HG02759 (cell line): ENCODE measurements around the gene GDPD2.
A peak's percentile ranks its signal among the peaks of the same experiment; 100 is the strongest.
"Not testable (repeated sequence)": the region's sequence is repeated elsewhere in the genome, so short reads cannot be mapped to it uniquely, and the experiment has no call there.

Experiments
- ATAC-seq: cut with Tn5 transposase; IDR thresholded peaks from one replicate; pipeline ENCODE4 v1.9.1; 2021; ENCODE audit warnings: mild to moderate bottlenecking, moderate library complexity; ENCODE audit not compliant: unreplicated experiment

Gene GDPD2

DNA sequence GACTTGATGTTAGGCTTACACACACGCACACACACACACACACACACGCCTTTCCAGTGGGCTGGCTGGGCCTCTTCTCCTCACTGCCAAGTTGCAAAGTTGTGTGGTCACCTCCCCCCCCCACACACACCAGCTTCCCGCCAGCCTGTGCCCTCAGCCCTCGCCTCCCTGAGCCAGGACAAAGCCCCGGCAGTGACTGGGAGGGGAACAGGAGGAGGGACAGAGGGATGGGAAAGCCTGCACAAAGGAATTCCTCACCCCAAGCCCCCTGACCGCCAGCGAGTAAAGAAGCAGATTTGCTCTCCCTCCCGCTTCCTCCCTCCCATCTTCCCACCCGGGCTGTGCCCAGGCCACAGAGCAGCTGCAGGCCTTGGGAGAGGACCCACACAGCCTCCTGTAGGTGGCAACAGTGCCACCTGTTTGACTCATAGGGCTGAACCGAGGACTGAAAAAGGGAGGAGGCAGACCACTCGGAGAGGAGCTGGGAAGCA, at the start of gene GDPD2:
GDPD2 (plus strand) TSS at position 464 of the 491 bp plus-strand sequence. CDS start 1,671 bp downstream, outside the sequence.
- no peak for ATAC-seq

DNA sequence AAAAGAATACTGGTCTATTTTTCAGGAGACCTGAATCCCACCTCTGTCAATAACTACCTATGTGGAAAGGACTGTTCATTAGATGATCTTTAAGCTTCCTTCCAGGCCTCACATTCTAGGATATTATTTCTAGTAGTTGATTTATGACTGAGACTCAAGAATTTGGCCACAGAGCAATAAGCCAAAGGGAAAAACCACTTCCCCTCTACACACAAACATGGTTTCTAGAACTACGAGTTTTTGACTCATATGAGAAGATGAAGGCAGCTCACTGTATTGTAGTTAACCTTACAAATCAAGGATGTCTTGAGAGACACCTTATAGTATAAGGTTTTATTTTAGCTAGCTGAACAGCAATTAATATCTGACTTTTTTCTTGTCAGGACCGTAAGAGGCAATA, 36.9 kb upstream of the GDPD2 start:
- ATAC-seq = no peak

DNA sequence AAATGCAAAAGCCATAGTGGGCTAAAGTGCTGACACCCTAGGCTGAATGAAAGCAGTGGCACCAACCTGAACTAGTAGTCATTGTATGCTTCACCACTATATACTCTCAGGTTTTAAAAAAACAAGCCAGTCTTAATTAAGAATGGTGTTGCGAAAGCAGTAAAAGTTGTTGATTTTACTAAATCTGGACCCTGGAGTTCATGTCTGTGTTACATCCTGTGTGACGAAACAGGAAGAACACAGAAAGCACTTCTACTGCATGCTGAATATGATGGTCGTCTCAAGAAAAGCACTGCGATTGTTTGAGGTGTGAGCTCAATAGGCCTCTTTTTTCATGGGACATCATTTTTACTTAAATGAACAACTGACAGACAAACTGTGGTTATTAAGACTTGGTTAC, 24.2 kb upstream of the GDPD2 start:
- ATAC-seq = no peak

GRCh38 chrX:70400181-70400580, 22.9 kb upstream of the GDPD2 start:
- not testable (repeated sequence) for ATAC-seq

- no peak for ATAC-seq
These were observed 20.4 kb upstream of the GDPD2 start for GRCh38 chrX:70402721-70403120.

DNA sequence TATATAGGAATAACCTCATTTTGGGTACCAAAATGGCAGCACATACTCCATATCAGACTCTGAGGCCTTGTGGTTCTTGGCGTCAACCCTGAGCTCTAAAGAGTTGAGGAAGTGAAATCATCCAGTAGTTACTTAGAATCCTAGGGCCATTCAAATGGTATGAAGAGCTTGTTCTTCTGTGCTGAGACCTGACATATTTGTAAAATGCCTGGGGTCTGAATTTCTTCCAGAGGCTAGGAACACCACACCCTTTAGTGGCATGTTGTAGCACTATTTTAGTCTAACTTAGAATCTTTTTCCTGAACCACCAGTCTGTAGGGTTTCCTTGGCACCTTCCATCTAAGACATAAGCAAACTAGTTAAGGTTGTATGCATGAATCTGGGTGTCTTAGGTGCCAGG, 18.1 kb upstream of the GDPD2 start:
- ATAC-seq = no peak

DNA sequence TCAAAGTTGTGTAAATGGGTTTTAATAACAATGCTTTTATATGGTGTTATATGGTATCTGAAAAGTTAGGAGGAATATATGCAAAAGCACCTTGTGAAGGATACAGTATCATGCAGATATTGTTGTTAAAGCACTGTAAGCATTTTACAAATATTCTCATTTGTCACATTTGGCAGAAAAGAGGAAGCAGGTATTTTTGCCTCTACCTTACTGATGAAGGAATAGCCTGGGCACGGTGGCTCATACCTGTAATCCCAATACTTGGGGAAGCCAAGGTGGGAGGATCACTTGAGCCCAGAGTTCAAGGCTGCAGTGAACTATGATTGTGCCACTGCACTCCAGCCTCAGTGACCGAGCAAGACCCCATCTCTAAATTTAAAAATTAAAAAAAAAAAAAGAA, 12.2 kb upstream of the GDPD2 start:
- ATAC-seq = no peak

DNA sequence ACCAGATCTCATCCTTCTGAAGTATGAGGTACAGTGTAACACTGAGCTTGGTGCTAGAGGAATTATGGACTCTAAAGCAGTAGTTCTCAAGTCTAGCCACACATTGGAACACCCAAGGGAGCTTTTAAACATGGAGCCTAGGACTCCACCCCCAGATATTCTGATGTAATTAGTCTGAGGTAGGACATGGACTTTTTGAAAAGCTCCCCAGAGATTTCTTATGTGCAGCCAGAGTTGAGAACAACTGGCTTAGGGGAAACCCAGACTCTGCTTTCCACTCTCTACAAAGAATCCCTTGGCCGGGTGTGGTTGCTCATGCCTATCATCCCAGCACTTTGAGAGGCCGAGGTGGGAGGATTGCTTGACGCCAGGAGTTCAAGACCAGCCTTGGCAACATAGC, 11.6 kb upstream of the GDPD2 start:
- no peak for ATAC-seq

- no peak for ATAC-seq
These were observed 1.5 kb upstream of the GDPD2 start for GRCh38 chrX:70421618-70422017.

GRCh38 chrX:70423936-70424675, 992 bp downstream of the GDPD2 start:
- ATAC-seq = no peak

DNA sequence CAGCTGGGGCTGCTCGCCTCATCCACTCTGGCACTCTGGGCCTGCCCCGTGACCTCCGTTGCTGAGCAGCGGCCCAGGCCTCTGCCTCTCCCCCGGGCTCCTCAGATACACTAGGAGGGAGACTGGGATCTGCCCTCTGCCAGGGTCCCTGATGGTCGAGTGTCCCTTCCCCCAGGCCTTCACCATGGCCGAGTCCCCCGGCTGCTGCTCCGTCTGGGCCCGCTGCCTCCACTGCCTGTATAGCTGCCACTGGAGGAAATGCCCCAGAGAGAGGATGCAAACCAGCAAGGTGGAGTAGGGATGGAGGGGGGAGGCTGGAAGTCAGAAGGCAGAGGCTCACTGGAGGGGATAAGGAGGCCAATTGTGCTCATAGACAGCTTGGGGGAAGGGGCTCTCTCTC, 1.7 kb downstream of the GDPD2 start:
- no peak for ATAC-seq

GRCh38 chrX:70426286-70427278, 3.5 kb downstream of the GDPD2 start:
- no peak for ATAC-seq

DNA sequence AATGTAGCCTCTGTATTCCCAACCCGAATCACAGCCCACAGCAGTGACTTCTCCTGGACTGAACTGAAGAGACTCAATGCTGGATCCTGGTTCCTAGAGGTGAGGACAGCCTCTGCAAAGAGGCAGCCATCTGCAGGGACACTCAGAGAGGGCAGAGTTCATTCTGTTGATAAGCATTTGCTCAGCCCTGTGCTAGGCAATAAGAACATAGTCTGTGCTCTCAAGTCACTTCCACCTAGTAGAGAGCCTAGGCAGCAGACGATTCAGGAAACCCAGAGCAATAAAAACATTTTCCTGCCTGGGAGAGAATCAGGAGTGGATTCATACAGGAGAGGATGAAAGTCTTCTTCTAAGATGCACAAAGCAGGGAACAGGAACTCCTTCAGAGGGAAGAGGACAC, 4.3 kb downstream of the GDPD2 start:
- ATAC-seq = no peak

GRCh38 chrX:70429759-70430158, 6.6 kb downstream of the GDPD2 start:
- ATAC-seq = no peak

DNA sequence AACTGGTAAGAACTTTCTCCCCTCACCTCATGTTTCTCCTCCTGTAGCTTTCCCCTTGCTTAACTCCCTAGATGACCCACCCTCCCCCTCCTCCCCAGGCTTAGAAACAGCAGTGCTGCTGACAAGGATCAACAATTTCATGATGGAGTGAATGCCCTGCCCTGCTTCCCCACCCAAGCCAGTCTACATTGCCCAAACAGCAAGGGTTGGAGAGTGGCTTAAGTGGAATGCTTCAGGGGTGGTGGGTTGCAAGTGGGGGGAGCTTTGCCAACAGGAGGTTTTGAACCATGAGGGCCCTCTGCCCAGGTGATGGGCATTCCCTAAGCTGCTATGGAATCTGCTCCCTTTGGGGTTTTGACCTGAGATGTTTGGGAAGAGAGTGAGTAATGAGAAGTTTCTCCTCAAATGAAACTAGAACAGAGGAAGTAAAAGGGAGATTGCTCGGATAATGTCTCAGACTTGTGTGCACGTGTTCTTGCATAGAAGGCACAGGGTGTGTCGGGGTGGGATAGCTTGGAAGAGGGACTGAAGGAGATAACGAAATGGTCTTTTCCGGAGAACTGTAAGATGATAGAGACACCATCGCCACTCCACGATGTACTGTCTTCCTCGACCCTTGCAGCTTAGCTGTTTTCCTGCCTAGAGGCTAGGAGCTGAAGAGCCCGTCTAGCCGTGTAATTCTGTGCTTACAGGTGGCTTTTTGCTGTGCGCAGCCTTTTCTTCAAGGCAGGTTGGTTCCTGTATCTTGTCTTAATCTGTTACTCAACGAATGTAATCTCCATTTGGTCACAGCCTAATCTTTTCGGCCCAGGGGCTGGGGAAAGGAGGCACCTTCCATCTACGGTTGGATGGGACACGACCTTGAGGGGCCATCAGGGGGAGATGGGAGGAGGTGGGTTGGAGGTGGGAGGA, 10.1 kb downstream of the GDPD2 start:
- no peak for ATAC-seq

- peak; percentile 78 for ATAC-seq
These were observed 10.8 kb downstream of the GDPD2 start for GRCh38 chrX:70433848-70434351.

- peak; percentile 69 for ATAC-seq
These were observed 11.3 kb downstream of the GDPD2 start for GRCh38 chrX:70434352-70434866.

- no peak for ATAC-seq
These were observed 11.9 kb downstream of the GDPD2 start for GRCh38 chrX:70434914-70435586.

- ATAC-seq = no peak
These were observed 13.2 kb downstream of the GDPD2 start for GRCh38 chrX:70436343-70436742.

- no peak for ATAC-seq
These were observed 13.9 kb downstream of the GDPD2 start for GRCh38 chrX:70437011-70437410.
